Sigmoid colon (tissue), 4 donors: ENCODE measurements around the gene FGGY.

Experiments used
- CTCF ChIP-seq, 4 experiments: fragments of 450-650 bp in 3 of 4; fragments of 200-600 bp in 1 of 4; IDR thresholded peaks; one replicate each; pipeline ENCODE4 v1.5.1; 2016 to 2019; ENCODE audit warnings: antibody characterized with exemption in 4 of 4, mild to moderate bottlenecking in 3 of 4, moderate library complexity in 2 of 4
- POLR2A ChIP-seq, 2 donors: fragments of 450-650 bp; IDR thresholded peaks; one replicate each; pipeline ENCODE4 v1.6.1; 2016; ENCODE audit warnings: antibody characterized with exemption in 2 of 2, mild to moderate bottlenecking in 2 of 2, moderate library complexity in 2 of 2
- POLR2AphosphoS5 ChIP-seq, 4 donors: sonication (generic); formaldehyde crosslinking; IDR thresholded peaks; one replicate each; pipeline ENCODE4 v1.6.1; 2017; ENCODE audit warnings: antibody characterized with exemption in 4 of 4

GRCh38 chr1:59309795-59310548 lies 13.1 kb downstream of the FGGY start:
- TF ChIP-seq CTCF (IDR thresholded peaks at IDR 0.05) (no peak), POLR2AphosphoS5 (IDR thresholded peaks at IDR 0.05) (no peak), POLR2A (IDR thresholded peaks at IDR 0.05) (no peak)
